ENCODE data around the gene CREBBP.

CREBBP gene

GRCh38 chr16:3878610-3879009, 1.9 kb downstream of the CREBBP start:
- DNase-seq (ENCODE audit: insufficient read length) (no peak), FAIRE-seq (peak; percentile 77)
- no peak for TF ChIP-seq TAF1 (IDR thresholded peaks at IDR 0.05; ENCODE audit: borderline replicate concordance, low read depth, low read length)
- TF ChIP-seq POLR2A (IDR thresholded peaks at IDR 0.05; ENCODE audit: low read depth, low read length), result no peak
- no peak for TF ChIP-seq POLR2AphosphoS5 (IDR thresholded peaks at IDR 0.05; ENCODE audit: low read depth, low read length)

- TF ChIP-seq POLR2AphosphoS5 (IDR thresholded peaks at IDR 0.05; ENCODE audit: low read depth, low read length), result no peak
- FAIRE-seq, result no peak
- no peak for DNase-seq (ENCODE audit: insufficient read length)
Measured at GRCh38 chr16:3876695-3877094, 3.8 kb downstream of the CREBBP start.

DNA sequence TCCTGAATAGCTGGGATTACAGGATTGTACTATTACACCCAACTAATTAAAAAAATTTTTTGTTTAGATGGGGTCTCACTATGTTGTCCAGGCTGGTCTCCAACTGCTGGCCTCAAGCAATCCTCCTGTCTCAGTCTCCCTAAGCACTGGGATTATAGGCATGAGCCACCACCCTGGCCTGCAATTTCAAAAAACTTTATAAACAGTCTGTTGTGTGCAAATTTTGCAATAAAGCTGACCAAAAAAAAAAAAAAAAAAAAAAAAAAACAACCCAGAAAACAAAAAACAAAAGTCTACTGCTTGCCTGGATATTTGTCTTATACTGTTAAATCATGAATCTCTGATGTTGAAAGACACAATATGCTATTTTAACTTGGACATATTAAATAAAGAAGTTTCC, 4.4 kb downstream of the CREBBP start:
- TF ChIP-seq POLR2AphosphoS5 (IDR thresholded peaks at IDR 0.05; ENCODE audit: low read depth, low read length), result no peak
- no peak for TF ChIP-seq TAF1 (IDR thresholded peaks at IDR 0.05; ENCODE audit: borderline replicate concordance, low read depth, low read length)
- no peak for TF ChIP-seq POLR2A (IDR thresholded peaks at IDR 0.05; ENCODE audit: low read depth, low read length)
- FAIRE-seq (no peak), DNase-seq (ENCODE audit: insufficient read length) (no peak)

DNA sequence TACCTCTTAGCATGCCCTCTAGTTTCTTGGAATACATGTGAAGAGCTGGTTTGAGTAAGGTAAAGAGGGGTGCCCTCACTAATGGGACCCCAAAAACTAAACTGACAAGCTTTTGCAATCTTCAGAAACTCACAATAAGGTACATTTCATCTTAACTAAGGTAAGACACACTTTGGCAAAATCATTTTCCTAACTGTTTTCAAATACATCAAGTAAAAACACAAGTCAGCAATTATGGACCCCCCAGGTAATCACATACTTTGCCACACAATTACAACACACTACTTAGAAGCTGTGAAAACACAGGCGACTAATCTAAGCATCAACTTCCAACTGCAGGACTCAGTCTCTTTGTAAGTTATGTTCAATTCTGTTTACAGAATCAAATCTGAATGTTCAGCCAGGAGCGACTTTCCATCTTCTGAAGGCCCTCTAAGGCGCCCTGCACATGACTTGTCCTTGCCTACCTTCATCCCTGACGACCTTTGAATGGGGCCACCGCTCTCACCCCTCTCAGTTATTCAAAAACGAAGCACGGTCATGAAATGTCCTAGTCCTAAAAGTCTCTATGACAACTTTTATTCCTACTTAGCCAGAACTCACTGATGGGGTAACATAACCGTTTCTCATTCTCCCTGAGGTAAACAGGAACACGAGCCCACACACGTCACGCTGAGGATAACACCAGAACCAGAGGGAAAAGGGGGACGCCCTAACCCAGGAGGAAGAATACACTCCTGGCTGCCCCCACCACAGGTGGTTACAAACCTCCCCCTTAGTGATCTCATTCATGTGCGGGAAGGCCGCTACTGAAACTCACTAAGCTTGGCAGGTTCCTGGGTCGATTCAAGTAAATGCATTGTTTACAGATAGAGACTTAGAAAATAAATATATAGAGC, 5.5 kb downstream of the CREBBP start:
- TF ChIP-seq POLR2AphosphoS5 (IDR thresholded peaks at IDR 0.05; ENCODE audit: low read depth, low read length) (no peak), TAF1 (IDR thresholded peaks at IDR 0.05; ENCODE audit: borderline replicate concordance, low read depth, low read length) (no peak), POLR2A (IDR thresholded peaks at IDR 0.05; ENCODE audit: low read depth, low read length) (no peak)
- FAIRE-seq, result no peak
- no peak for DNase-seq (ENCODE audit: insufficient read length)

DNA sequence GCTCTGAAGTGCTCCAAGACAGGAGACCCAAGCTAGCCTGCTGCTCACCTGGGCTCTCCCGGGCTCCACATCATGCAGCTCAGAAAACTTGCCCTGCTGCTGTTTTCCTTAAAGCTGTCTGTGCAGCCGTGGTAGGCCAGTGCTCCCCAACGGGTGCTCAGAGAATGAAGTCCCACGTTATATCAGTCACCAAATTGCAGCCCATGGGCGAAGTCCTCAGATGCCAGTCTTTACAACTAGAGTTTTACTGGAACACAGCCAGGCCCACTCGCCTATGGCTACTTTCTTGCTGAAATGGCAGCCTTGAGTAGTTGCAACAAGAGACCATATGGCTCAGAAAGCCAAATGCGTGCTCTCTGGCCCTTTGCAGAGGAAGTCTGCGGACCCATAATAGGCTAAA, 6.3 kb downstream of the CREBBP start:
- DNase-seq (ENCODE audit: insufficient read length) (no peak), FAIRE-seq (no peak)
- TF ChIP-seq TAF1 (IDR thresholded peaks at IDR 0.05; ENCODE audit: borderline replicate concordance, low read depth, low read length) (no peak), POLR2A (IDR thresholded peaks at IDR 0.05; ENCODE audit: low read depth, low read length) (no peak), POLR2AphosphoS5 (IDR thresholded peaks at IDR 0.05; ENCODE audit: low read depth, low read length) (no peak)

DNA sequence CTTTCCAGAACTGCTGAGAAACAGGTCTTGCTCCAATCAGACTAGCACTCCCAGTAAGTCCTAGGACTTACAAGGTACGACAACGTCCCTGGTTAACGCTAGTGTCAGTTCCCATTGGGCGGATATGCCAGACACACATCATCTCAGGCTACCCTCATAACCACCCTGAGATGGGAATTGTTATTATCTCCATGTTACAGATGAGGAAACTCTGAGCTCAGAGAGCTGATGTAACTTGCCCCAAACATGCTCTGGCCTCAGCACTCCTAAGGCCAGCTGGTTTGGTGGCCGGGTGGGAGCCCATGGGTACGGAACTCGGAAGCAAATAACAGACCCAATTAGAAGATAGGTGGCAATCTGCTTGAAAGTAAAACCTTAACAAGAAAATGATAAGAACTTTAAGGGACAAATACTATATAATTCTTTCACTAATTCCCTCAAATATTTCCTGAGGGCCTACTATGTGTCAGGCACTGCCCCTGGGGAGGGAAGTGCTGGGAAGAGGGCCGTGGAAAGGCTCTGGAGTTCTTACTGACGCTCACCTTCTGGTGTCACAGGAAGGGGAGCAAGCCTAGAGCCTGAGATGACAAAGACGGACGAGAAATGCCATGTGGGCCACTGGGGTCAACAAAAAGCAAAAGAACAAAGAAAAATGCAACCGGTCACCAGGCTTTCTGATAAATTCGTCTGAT, 6.9 kb downstream of the CREBBP start:
- TF ChIP-seq POLR2AphosphoS5 (IDR thresholded peaks at IDR 0.05; ENCODE audit: low read depth, low read length) (no peak), TAF1 (IDR thresholded peaks at IDR 0.05; ENCODE audit: borderline replicate concordance, low read depth, low read length) (no peak), POLR2A (IDR thresholded peaks at IDR 0.05; ENCODE audit: low read depth, low read length) (no peak)
- FAIRE-seq, result no peak
- DNase-seq (ENCODE audit: insufficient read length), result no peak

GRCh38 chr16:3872216-3872895, 8.2 kb downstream of the CREBBP start:
- FAIRE-seq (no peak), DNase-seq (ENCODE audit: insufficient read length) (no peak)
- TF ChIP-seq POLR2AphosphoS5 (IDR thresholded peaks at IDR 0.05; ENCODE audit: low read depth, low read length) (no peak), TAF1 (IDR thresholded peaks at IDR 0.05; ENCODE audit: borderline replicate concordance, low read depth, low read length) (no peak), POLR2A (IDR thresholded peaks at IDR 0.05; ENCODE audit: low read depth, low read length) (no peak)

DNA sequence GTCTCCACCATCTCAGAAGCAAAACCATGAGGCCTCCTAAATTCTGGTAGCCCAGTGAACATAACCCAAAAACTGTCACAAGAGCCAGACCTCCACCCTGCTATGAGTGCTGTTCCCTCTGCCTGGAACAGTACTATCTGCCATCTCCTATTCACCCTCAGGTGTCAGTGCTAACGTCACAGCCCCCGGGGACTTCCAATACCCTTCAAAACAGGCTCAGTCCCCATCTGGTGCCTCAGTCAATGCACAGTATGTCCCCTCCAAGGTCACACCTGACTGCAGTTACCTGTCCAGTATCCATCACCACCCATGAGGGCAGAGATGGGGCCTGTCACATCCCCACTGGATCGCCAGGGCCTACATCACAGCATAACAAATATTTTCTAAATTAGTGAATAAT, 11.5 kb downstream of the CREBBP start:
- FAIRE-seq (no peak), DNase-seq (ENCODE audit: insufficient read length) (no peak)
- TF ChIP-seq POLR2AphosphoS5 (IDR thresholded peaks at IDR 0.05; ENCODE audit: low read depth, low read length) (no peak), POLR2A (IDR thresholded peaks at IDR 0.05; ENCODE audit: low read depth, low read length) (no peak), TAF1 (IDR thresholded peaks at IDR 0.05; ENCODE audit: borderline replicate concordance, low read depth, low read length) (no peak)

DNA sequence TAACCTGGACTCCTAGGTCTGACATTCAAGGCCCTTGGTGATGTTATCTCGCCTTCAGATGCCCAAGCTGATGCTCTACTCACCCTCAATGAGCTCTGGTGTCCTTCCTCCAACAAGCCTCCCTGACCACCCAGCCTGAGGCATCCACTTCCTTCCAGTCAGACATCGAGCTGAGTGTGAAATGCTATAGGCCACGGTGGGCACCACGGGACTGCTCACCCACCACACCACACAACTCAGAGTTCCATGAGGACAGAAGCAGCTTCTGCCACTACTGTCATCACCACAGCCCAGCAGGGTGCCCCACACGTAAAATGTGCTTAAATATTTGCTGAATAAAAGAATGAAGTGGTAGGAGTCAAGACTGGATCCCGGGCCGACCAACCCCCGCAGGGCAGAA, 12.0 kb downstream of the CREBBP start:
- TF ChIP-seq POLR2A (IDR thresholded peaks at IDR 0.05; ENCODE audit: low read depth, low read length), result no peak
- no peak for TF ChIP-seq TAF1 (IDR thresholded peaks at IDR 0.05; ENCODE audit: borderline replicate concordance, low read depth, low read length)
- no peak for TF ChIP-seq POLR2AphosphoS5 (IDR thresholded peaks at IDR 0.05; ENCODE audit: low read depth, low read length)
- no peak for DNase-seq (ENCODE audit: insufficient read length)
- FAIRE-seq, result no peak

GRCh38 chr16:3866703-3867431, 13.6 kb downstream of the CREBBP start:
- no peak for DNase-seq (ENCODE audit: insufficient read length)
- no peak for FAIRE-seq

GRCh38 chr16:3865241-3865640, 15.3 kb downstream of the CREBBP start:
- TF ChIP-seq POLR2AphosphoS5 (IDR thresholded peaks at IDR 0.05; ENCODE audit: low read depth, low read length) (no peak), TAF1 (IDR thresholded peaks at IDR 0.05; ENCODE audit: borderline replicate concordance, low read depth, low read length) (no peak), POLR2A (IDR thresholded peaks at IDR 0.05; ENCODE audit: low read depth, low read length) (no peak)
- no peak for DNase-seq (ENCODE audit: insufficient read length)
- no peak for FAIRE-seq

More at GRCh38 chr16:3866703-3867431, 13.6 kb downstream of the CREBBP start:
- no peak for TF ChIP-seq TAF1 (IDR thresholded peaks at IDR 0.05; ENCODE audit: borderline replicate concordance, low read depth, low read length)
- no peak for TF ChIP-seq POLR2AphosphoS5 (IDR thresholded peaks at IDR 0.05; ENCODE audit: low read depth, low read length)
- TF ChIP-seq POLR2A (IDR thresholded peaks at IDR 0.05; ENCODE audit: low read depth, low read length), result no peak
